ENCODE measurements around the gene PRSS21.

- TF ChIP-seq MEF2A (IDR thresholded peaks at IDR 0.05; ENCODE audit: borderline replicate concordance, low read depth) (no peak), YY1 (IDR thresholded peaks at IDR 0.05; ENCODE audit: low read depth) (no peak), SIN3A (IDR thresholded peaks at IDR 0.05; ENCODE audit: borderline replicate concordance, low read depth, low read length) (no peak), JUND (IDR thresholded peaks at IDR 0.05) (no peak), SMC3 (IDR thresholded peaks at IDR 0.05; ENCODE audit: low read depth, low read length) (no peak), CHD2 (IDR thresholded peaks at IDR 0.05; ENCODE audit: low read length, partially characterized antibody) (no peak), EP300 (IDR thresholded peaks at IDR 0.05; ENCODE audit: borderline replicate concordance in 1 of 2, low read depth in 1 of 2, low read length in 1 of 2) (no peak), FOXM1 (IDR thresholded peaks at IDR 0.05; ENCODE audit: low read depth) (no peak), FOSL2 (IDR thresholded peaks at IDR 0.05; ENCODE audit: borderline replicate concordance, low read depth) (no peak), POLR2AphosphoS5 (IDR thresholded peaks at IDR 0.05; ENCODE audit: low read depth, low read length) (no peak), NRF1 (IDR thresholded peaks at IDR 0.05; ENCODE audit: low read depth, low read length) (no peak)
These were observed 36.8 kb upstream of the PRSS21 start for GRCh38 chr16:2779978-2780898.
